Peyer's patch (tissue), 4 donors: Measurements from ENCODE around the gene AICDA. TPM values are rescaled to one million over a fixed set of nuclear protein-coding genes. Genes with fewer than 3 reads are reported as not detected.
"Not testable (repeated sequence)": the region's sequence is repeated elsewhere in the genome, so short reads cannot be mapped to it uniquely, and the experiment has no call there.

Experiments
- DNase-seq, 3 donors: peaks; one replicate each; pipeline ENCODE4 v3.0.0-alpha.2; 2017 to 2019
- H3K27ac ChIP-seq, 4 donors: fragments of 200-600 bp; sonication (generic); one replicate each; pipeline ENCODE4 v1.5.1; 2016 to 2019
- H3K27me3 ChIP-seq, 2 donors: fragments of 200-600 bp; sonication (generic); one replicate each; pipeline ENCODE4 v1.5.1; 2019
- H3K36me3 ChIP-seq, 3 donors: fragments of 200-600 bp; sonication (generic); one replicate each; pipeline ENCODE4 v1.5.1; 2016 to 2019
- H3K4me1 ChIP-seq, 4 donors: fragments of 200-600 bp; sonication (generic); one replicate each; pipeline ENCODE4 v1.5.1; 2016 to 2019
- H3K4me3 ChIP-seq, 4 donors: fragments of 200-600 bp; sonication (generic); 1 replicate in 3 of 4; 2 replicates in 1 of 4; pipeline ENCODE4 v1.5.1; 2016 to 2019; ENCODE audit warnings: mild to moderate bottlenecking in 1 of 4
- H3K9me3 ChIP-seq, 4 donors: fragments of 200-600 bp; sonication (generic); one replicate each; pipeline ENCODE4 v1.5.1; 2016 to 2019; ENCODE audit warnings: mild to moderate bottlenecking in 1 of 4
- CTCF ChIP-seq, 6 experiments: fragments of 450-650 bp in 4 of 6; fragments of 200-600 bp in 2 of 6; sonication (generic) in 1 of 6; IDR thresholded peaks; one replicate each; pipeline ENCODE4 v1.5.1; 2017 to 2019; ENCODE audit warnings: antibody characterized with exemption in 6 of 6, mild to moderate bottlenecking in 3 of 6, moderate library complexity in 1 of 6
- POLR2A ChIP-seq, 2 donors: fragments of 450-650 bp; IDR thresholded peaks; one replicate each; pipeline ENCODE4 v1.5.1; 2017; ENCODE audit warnings: antibody characterized with exemption in 2 of 2, mild to moderate bottlenecking in 2 of 2, moderate library complexity in 2 of 2
- total RNA-seq, 4 donors: library from RNA; depleted of rRNA; stranded (reverse); fragments of >200 nt; gene quantifications; one replicate each; pipeline ENCODE4 v1.1.0, GENCODE V29; 2016

Gene AICDA
- total RNA-seq, 4 donors from 2014 or later: 1.8 to 5.4 (median 1.9) TPM; not detected in 1

- TF ChIP-seq POLR2A (IDR thresholded peaks at IDR 0.05) (no peak), CTCF (IDR thresholded peaks at IDR 0.05) (no peak)
- no peaks in the 10 kb centered on the region for H3K36me3 ChIP-seq
- DNase-seq: no peak
- no peaks in the 10 kb centered on the region for H3K27me3 ChIP-seq
- no peak overlapping the region for H3K4me3 ChIP-seq
- no peaks in the 10 kb centered on the region for H3K9me3 ChIP-seq
- H3K27ac ChIP-seq: no peak overlapping the region
- no peaks in the 10 kb centered on the region for H3K4me1 ChIP-seq
Measured at GRCh38 chr12:8593246-8593645, 19.4 kb downstream of the AICDA start.

DNA sequence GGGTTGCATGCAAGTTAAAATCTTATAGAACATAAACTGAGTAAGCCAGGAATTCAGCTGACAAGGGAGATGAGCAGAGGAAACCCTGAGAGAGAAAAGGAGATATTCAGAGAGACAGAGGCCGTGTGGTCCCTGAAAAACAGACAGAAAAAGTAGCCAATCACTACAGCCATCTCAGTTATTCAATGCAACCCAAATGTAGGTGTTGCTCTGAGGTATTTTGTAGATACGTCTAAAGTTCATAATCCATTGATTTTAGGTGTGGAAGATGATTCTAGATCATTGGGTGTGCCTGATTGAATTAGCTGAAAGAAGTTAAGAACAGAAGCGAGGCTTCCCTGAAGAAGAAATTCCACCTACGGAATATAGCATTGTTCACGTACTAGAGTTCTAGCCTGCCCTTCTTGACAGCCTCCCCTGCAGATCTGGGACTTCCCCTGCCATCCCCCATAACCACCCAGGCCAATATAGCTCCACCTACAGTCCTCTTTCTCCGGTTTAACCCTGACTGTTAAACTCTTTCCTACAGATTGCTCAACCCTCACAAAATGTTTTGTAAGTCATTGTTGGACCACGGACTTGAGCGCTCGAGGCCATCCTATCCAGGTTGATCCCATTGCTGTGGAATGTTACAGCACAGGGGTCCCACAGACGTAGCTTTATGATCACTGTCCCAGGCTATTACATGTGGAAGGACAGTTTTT is 21.7 kb downstream of the AICDA start:
- Histone ChIP-seq H3K9me3 (no peaks in the 10 kb centered on the region), H3K4me3 (no peak overlapping the region), H3K27me3 (no peaks in the 10 kb centered on the region), H3K36me3 (no peaks in the 10 kb centered on the region), H3K4me1 (no peaks in the 10 kb centered on the region), H3K27ac (no peak overlapping the region)
- no peak for TF ChIP-seq POLR2A (IDR thresholded peaks at IDR 0.05)
- no peak for TF ChIP-seq CTCF (IDR thresholded peaks at IDR 0.05)
- DNase-seq: no peak

DNA sequence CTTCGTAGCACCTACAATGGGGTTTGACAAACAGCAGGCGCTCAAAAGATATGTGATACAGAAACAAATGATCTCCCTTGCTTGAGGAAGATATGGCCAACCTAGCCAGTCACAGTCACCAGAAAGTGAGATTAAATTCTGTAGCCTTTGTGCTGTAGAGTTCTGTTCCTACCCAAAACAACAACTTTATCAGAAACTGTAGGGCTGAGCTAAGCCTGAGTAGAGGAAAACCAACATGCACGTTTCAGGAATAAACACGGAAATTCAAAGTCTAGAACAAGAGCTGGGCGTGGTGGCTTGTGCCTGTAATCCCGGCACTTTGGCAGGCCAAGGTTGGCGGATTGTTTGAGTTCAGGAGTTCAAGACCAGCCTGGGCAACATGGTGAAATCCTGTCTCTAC is 23.0 kb downstream of the AICDA start:
- H3K36me3 ChIP-seq: no peaks in the 10 kb centered on the region
- no peaks in the 10 kb centered on the region for H3K9me3 ChIP-seq
- no peaks in the 10 kb centered on the region for H3K4me1 ChIP-seq
- H3K4me3 ChIP-seq: no peak overlapping the region
- H3K27ac ChIP-seq: no peak overlapping the region
- H3K27me3 ChIP-seq: no peaks in the 10 kb centered on the region
- DNase-seq: no peak
- TF ChIP-seq POLR2A (IDR thresholded peaks at IDR 0.05) (no peak), CTCF (IDR thresholded peaks at IDR 0.05) (no peak)

- not testable (repeated sequence) for H3K27me3 ChIP-seq, DNase-seq, H3K4me1 ChIP-seq, H3K9me3 ChIP-seq, H3K4me3 ChIP-seq, H3K27ac ChIP-seq, H3K36me3 ChIP-seq
Measured at GRCh38 chr12:8584478-8584877, 28.2 kb downstream of the AICDA start.

- no peaks in the 10 kb centered on the region for H3K36me3 ChIP-seq
- no peaks in the 10 kb centered on the region for H3K27me3 ChIP-seq
- DNase-seq: no peak
- TF ChIP-seq POLR2A (IDR thresholded peaks at IDR 0.05) (no peak), CTCF (IDR thresholded peaks at IDR 0.05) (no peak)
- no peaks in the 10 kb centered on the region for H3K4me1 ChIP-seq
- no peak overlapping the region for H3K27ac ChIP-seq
- H3K9me3 ChIP-seq: no peaks in the 10 kb centered on the region
- H3K4me3 ChIP-seq: no peak overlapping the region
Measured at GRCh38 chr12:8584004-8584403, 28.7 kb downstream of the AICDA start.

DNA sequence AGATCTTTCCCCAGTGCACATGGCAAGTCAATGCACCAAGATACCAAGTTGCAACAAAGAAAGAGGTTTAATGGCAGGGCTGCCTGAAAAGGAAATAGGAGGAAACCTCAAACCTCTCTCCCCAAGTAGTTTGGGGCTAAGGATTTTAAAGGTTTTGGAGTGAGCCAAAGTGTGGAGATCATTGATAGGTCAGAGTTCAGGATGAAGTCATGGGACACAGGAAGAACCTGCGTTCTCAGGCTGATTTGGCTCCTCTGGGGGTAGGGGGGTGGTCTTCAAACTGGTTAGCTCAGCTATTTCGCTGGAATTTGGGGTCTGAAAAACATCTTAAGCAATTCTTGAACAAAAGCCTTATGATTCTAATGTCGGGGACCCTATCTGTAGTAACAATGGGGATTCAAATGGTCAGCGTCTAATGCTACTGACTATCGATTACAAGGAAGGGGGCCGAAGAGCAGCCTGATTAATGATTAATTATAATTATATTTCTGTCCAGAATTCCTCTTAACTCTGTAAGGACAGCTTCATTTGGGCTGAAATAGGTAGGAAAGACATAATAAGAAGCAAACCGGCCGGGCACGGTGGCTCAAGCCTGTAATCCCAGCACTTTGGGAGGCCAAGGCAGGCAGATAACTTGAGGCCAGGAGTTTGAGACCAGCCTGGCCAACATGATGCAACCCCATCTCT is 31.4 kb downstream of the AICDA start:
- TF ChIP-seq CTCF (IDR thresholded peaks at IDR 0.05): no peak
- no peak for TF ChIP-seq POLR2A (IDR thresholded peaks at IDR 0.05)
- no peaks in the 10 kb centered on the region for H3K36me3 ChIP-seq
- H3K27me3 ChIP-seq: no peaks in the 10 kb centered on the region
- H3K4me3 ChIP-seq: no peak overlapping the region
- no peaks in the 10 kb centered on the region for H3K4me1 ChIP-seq
- DNase-seq: no peak
- no peaks in the 10 kb centered on the region for H3K9me3 ChIP-seq
- no peak overlapping the region for H3K27ac ChIP-seq
